H1 (cell line): ENCODE data around the gene SNCAIP. TPM values are rescaled to one million over a fixed set of nuclear protein-coding genes. Genes with fewer than 3 reads are reported as not detected.

Source experiments
- CTCF ChIA-PET: fragments of 300-600 bp; sonication (Branson Sonifier 250); formaldehyde crosslinking; loops from one replicate; lab custom pipeline; 2021; ENCODE audit not compliant: partially characterized antibody; lab: Charles Lee
- POLR2A ChIA-PET: fragments of 300-600 bp; sonication (Branson Sonifier 250); formaldehyde crosslinking; loops from one replicate; lab custom pipeline; 2021; ENCODE audit warnings: inconsistent platforms; ENCODE audit not compliant: partially characterized antibody; lab: Charles Lee
- DNase-seq, 2 experiments: peaks; one replicate each; pipeline versions ENCODE4 v3.0.0 to v3.0.0-alpha.2; 2010 to 2022; ENCODE audit warnings: low spot score in 2 of 2, low read depth in 1 of 2, mixed read lengths in 1 of 2
- FAIRE-seq: peaks from 2 replicates; lab custom pipeline; 2011; peaks lifted over from hg19 to GRCh38; lab: Jason Lieb, UNC
- H2AFZ ChIP-seq: 2 replicates; pipeline ENCODE4 v1.8.1; 2012; ENCODE audit warnings: low read length, inconsistent platforms
- H2AK5ac ChIP-seq: 2 replicates; pipeline ENCODE4 v1.6.1; 2013; ENCODE audit warnings: low read depth, low read length
- H2BK120ac ChIP-seq: replicated peaks from 2 replicates; pipeline ENCODE3; 2013; ENCODE audit warnings: low read depth, low read length, inconsistent platforms
- H2BK12ac ChIP-seq: 2 replicates; pipeline ENCODE4 v1.6.1; 2013; ENCODE audit warnings: low read depth, low read length
- H2BK15ac ChIP-seq: 2 replicates; pipeline ENCODE4 v1.6.1; 2013; ENCODE audit warnings: low read length
- H2BK20ac ChIP-seq: 2 replicates; pipeline ENCODE4 v1.6.1; 2013; ENCODE audit warnings: low read length
- H2BK5ac ChIP-seq: 2 replicates; pipeline ENCODE4 v1.6.1; 2013; ENCODE audit warnings: low read depth, low read length
- H3K14ac ChIP-seq: 2 replicates; pipeline ENCODE4 v1.6.1; 2013; ENCODE audit warnings: inconsistent platforms; ENCODE audit not compliant: insufficient read length
- H3K18ac ChIP-seq: 2 replicates; pipeline ENCODE4 v1.6.1; 2013; ENCODE audit warnings: low read length; ENCODE audit errors: extremely low read depth
- H3K23ac ChIP-seq: 2 replicates; pipeline ENCODE4 v1.6.1; 2013; ENCODE audit warnings: inconsistent platforms; ENCODE audit not compliant: insufficient read length
- H3K23me2 ChIP-seq: 2 replicates; pipeline ENCODE4 v1.6.1; 2013; ENCODE audit warnings: low read depth, low read length
- H3K27ac ChIP-seq: 2 replicates; pipeline ENCODE4 v1.6.1; 2011; ENCODE audit warnings: low read depth, low read length, inconsistent platforms
- H3K27me3 ChIP-seq, 4 experiments: replicated peaks in 1 of 4; 1 replicate in 1 of 4; 2 replicates in 3 of 4; pipeline versions ENCODE4 v1.6.1 to v1.8.1; 2011 to 2013; ENCODE audit warnings: low read length in 3 of 4, mild to moderate bottlenecking in 3 of 4, inconsistent platforms in 2 of 4, mixed read lengths in 2 of 4, moderate library complexity in 1 of 4; ENCODE audit not compliant: control insufficient read depth in 3 of 4, insufficient read depth in 3 of 4; ENCODE audit errors: extremely low read depth in 1 of 4
- H3K36me3 ChIP-seq, 4 experiments: 2 replicates each; pipeline versions ENCODE4 v1.6.1 to v1.8.1; 2011 to 2013; ENCODE audit warnings: mild to moderate bottlenecking in 4 of 4, low read length in 3 of 4, moderate library complexity in 2 of 4, control low read depth in 1 of 4, inconsistent platforms in 1 of 4; ENCODE audit not compliant: insufficient read depth in 4 of 4, control insufficient read depth in 2 of 4
- H3K4ac ChIP-seq: replicated peaks from 2 replicates; pipeline ENCODE3; 2013; ENCODE audit warnings: low read length, low read depth, mixed read lengths, inconsistent platforms; ENCODE audit not compliant: insufficient read length
- H3K4me1 ChIP-seq, 4 experiments: replicated peaks in 1 of 4; 1 replicate in 1 of 4; 2 replicates in 3 of 4; pipeline versions ENCODE4 v1.6.1 to v1.8.1; 2011 to 2013; ENCODE audit warnings: low read length in 3 of 4, inconsistent platforms in 2 of 4, mixed read lengths in 1 of 4; ENCODE audit not compliant: insufficient read depth in 4 of 4, control insufficient read depth in 3 of 4
- H3K4me2 ChIP-seq, 2 experiments: 2 replicates each; pipeline versions ENCODE4 v1.6.1 to v1.8.1; 2011 to 2013; ENCODE audit warnings: low read depth in 2 of 2, low read length in 2 of 2, control low read depth in 1 of 2, inconsistent platforms in 1 of 2, mild to moderate bottlenecking in 1 of 2; ENCODE audit not compliant: insufficient read depth in 1 of 2
- H3K4me3 ChIP-seq, 4 experiments: fragments of 200-600, 300-600 bp in 1 of 4; sonication (generic), shearing (Covaris generic), sonication (Bioruptor Twin) in 1 of 4; 2 replicates each; pipeline versions ENCODE4 v1.5.1 to v1.8.1; 2011 to 2016; ENCODE audit warnings: low read length in 4 of 4, low read depth in 3 of 4, control low read depth in 2 of 4, inconsistent platforms in 2 of 4, mild to moderate bottlenecking in 2 of 4, mixed read lengths in 1 of 4, moderate library complexity in 1 of 4; ENCODE audit not compliant: insufficient read depth in 2 of 4; ENCODE audit errors: extremely low read depth in 1 of 4
- H3K56ac ChIP-seq: replicated peaks from 2 replicates; pipeline ENCODE3; 2013; ENCODE audit warnings: low read depth, mild to moderate bottlenecking, mixed read lengths, low read length, inconsistent platforms; ENCODE audit not compliant: insufficient read length
- H3K79me1 ChIP-seq: 2 replicates; pipeline ENCODE4 v1.6.1; 2013; ENCODE audit warnings: low read depth, low read length, control low read depth
- H3K79me2 ChIP-seq, 2 experiments: 2 replicates each; pipeline versions ENCODE4 v1.6.1 to v1.8.1; 2012 to 2013; ENCODE audit warnings: low read length in 2 of 2, mild to moderate bottlenecking in 2 of 2, inconsistent platforms in 1 of 2; ENCODE audit not compliant: insufficient read depth in 2 of 2, control insufficient read depth in 1 of 2
- H3K9ac ChIP-seq, 4 experiments: replicated peaks in 1 of 4; 1 replicate in 1 of 4; 2 replicates in 3 of 4; pipeline versions ENCODE4 v1.6.1 to v1.8.1; 2011 to 2013; ENCODE audit warnings: low read depth in 3 of 4, low read length in 3 of 4, control low read depth in 2 of 4, mild to moderate bottlenecking in 2 of 4, moderate library complexity in 2 of 4, inconsistent platforms in 1 of 4; ENCODE audit errors: extremely low read depth in 1 of 4
- H3K9me3 ChIP-seq, 2 experiments: 2 replicates each; pipeline versions ENCODE4 v1.6.1 to v1.8.1; 2012 to 2013; ENCODE audit warnings: mild to moderate bottlenecking in 2 of 2, moderate library complexity in 2 of 2, control low read depth in 1 of 2, inconsistent platforms in 1 of 2, low read depth in 1 of 2, low read length in 1 of 2, mixed read lengths in 1 of 2; ENCODE audit not compliant: insufficient read depth in 2 of 2
- H4K20me1 ChIP-seq, 2 experiments: replicated peaks in 1 of 2; 2 replicates each; pipeline versions ENCODE3 to v1.8.1; 2011 to 2013; ENCODE audit warnings: inconsistent platforms in 2 of 2, low read length in 2 of 2, mild to moderate bottlenecking in 1 of 2; ENCODE audit not compliant: insufficient read depth in 2 of 2, control insufficient read depth in 1 of 2
- H4K5ac ChIP-seq: 2 replicates; pipeline ENCODE4 v1.6.1; 2013; ENCODE audit warnings: low read length, low read depth, mixed read lengths, inconsistent platforms; ENCODE audit not compliant: insufficient read length
- H4K8ac ChIP-seq: 2 replicates; pipeline ENCODE4 v1.8.0; 2013; ENCODE audit warnings: mild to moderate bottlenecking, moderate library complexity, low read length, inconsistent platforms; ENCODE audit not compliant: insufficient read depth; ENCODE audit errors: extremely low read depth
- H4K91ac ChIP-seq: replicated peaks from 2 replicates; pipeline ENCODE3; 2013; ENCODE audit warnings: low read length, mixed read lengths, inconsistent platforms; ENCODE audit not compliant: insufficient read length
- CEBPB ChIP-seq: IDR thresholded peaks from 2 replicates; pipeline ENCODE4 v1.6.1; 2012; ENCODE audit warnings: low read depth, low read length
- EGR1 ChIP-seq: IDR thresholded peaks from 2 replicates; pipeline ENCODE4 v1.6.1; 2011; ENCODE audit warnings: low read depth, low read length, borderline replicate concordance
- SRF ChIP-seq: IDR thresholded peaks from 2 replicates; pipeline ENCODE4 v1.6.1; 2011; ENCODE audit warnings: mild to moderate bottlenecking, low read depth, low read length, moderate library complexity
- WGBS, 2 experiments: shearing (Covaris generic) in 1 of 2; methylation state at CpG; one replicate each; pipeline versions ENCODE4 v1.1.6 to v1.1.7; 2013 to 2015; ENCODE audit warnings: low lambda C conversion rate in 2 of 2, mixed read lengths in 2 of 2, inconsistent platforms in 1 of 2, low coverage in 1 of 2, missing lambda C conversion rate in 1 of 2; ENCODE audit not compliant: insufficient replicate concordance in 2 of 2, insufficient coverage in 1 of 2, insufficient read length in 1 of 2; ENCODE audit errors: extremely low coverage in 1 of 2, missing lambda C conversion rate in 1 of 2; 5-methylcytosine and 5-hydroxymethylcytosine counted together
- polyA plus RNA-seq, 7 experiments: library from polyadenylated mRNA; depleted of rRNA in 3 of 7; stranded (reverse) in 5 of 7; unstranded in 2 of 7; fragments of >200 nt in 5 of 7; fragments of 200-250 nt in 2 of 7; gene quantifications; 1 replicate in 5 of 7; 2 replicates in 1 of 7; 4 replicates in 1 of 7; pipeline versions ENCODE4 v1.2.1 to v1.2.3, GENCODE V29; 2011 to 2013; ENCODE audit warnings: missing spikeins in 2 of 7, mixed read lengths in 2 of 7
- total RNA-seq: library from RNA; stranded (reverse); fragmentation: NEBNext Ultra II Directional; extraction: Animal tissue kit (Norgen Biotek cat#: 25700); gene quantifications from 2 replicates; pipeline ENCODE4 v1.2.1, GENCODE V29; 2021

Gene SNCAIP
- total and polyA plus RNA-seq, 2 of the 8 experiments (the other 6 are each of a cell fraction or from before 2014, with no cell fraction given): 3.9 to 9.0 TPM

DNA sequence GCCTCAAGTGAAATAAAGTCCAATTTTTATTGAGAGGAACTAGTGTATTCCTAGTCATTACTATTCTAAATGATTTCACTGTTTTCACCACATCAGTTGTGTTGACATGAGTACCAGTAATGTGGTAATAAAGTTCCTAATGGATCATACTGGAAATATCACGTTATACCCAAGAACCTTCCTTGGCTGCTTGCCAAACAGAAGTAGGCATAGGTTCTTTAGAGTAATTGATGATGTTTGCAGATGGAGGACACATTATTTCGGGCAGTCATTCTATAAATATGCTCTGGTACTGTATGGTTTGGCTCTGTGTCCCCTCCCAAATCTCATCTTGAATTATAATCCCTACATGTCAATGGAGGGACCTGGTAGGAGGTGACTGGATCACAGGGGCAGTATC is 15.1 kb downstream of the SNCAIP start:
- Histone ChIP-seq H3K9ac (no peak overlapping the region), H3K36me3 (no peaks in the 10 kb centered on the region), H3K18ac (no peak overlapping the region), H2AFZ (no peak overlapping the region), H4K91ac (no peak overlapping the region), H4K5ac (no peak overlapping the region), H3K9me3 (no peaks in the 10 kb centered on the region), H2BK20ac (no peak overlapping the region), H4K8ac (no peak overlapping the region), H3K4me1 (0 out of 7 replicates have a peak, but pooled peaks cover 0 to 3% (median 0%) of the 10 kb centered on the region in 4 experiments), H3K4me3 (no peak overlapping the region), H3K23ac (no peak overlapping the region), H4K20me1 (no peaks in the 10 kb centered on the region), H2BK5ac (no peak overlapping the region), H3K27ac (no peak overlapping the region), H3K79me1 (no peaks in the 10 kb centered on the region), H3K4ac (no peak overlapping the region), H3K56ac (no peak overlapping the region), H3K27me3 (no peaks in the 10 kb centered on the region), H2BK12ac (no peak overlapping the region), H3K79me2 (no peaks in the 10 kb centered on the region), H2AK5ac (no peak overlapping the region), H3K4me2 (no peak overlapping the region), H3K23me2 (no peaks in the 10 kb centered on the region), H2BK120ac (no peak overlapping the region), H3K14ac (no peak overlapping the region), H2BK15ac (no peak overlapping the region)
- FAIRE-seq: no peak
- 92% methylated on average over 2 of the region's 2 CpGs; no CpG with 5 or more reads in 1 of the 2 experiments for WGBS, 2 experiments
- no peak for DNase-seq
- TF ChIP-seq EGR1 (no peak), CEBPB (no peak), SRF (no peak)
- CTCF ChIA-PET: no interaction called here
- POLR2A ChIA-PET: interaction anchor here (1.3 kb wide), 1 partner anchor 19 kb away, joined by 3 read pairs; no protein-coding TSS in a partner anchor
